Body of pancreas (tissue), 4 donors: Measurements from ENCODE around the gene SCAP. TPM values are rescaled to one million over a fixed set of nuclear protein-coding genes. Genes with fewer than 3 reads are reported as not detected.

Experiments
- ATAC-seq: fragments of 150-250 bp; one replicate; pipeline ENCODE4 v1.9.1; 2016
- DNase-seq, 4 donors: peaks; one replicate each; pipeline ENCODE4 v3.0.0-alpha.2; 2019
- H3K27ac ChIP-seq, 4 donors: fragments of 200-600 bp; sonication (generic); 1 replicate in 3 of 4; 2 replicates in 1 of 4; pipeline versions ENCODE4 v1.5.1 to v1.6.1; 2016 to 2019; ENCODE audit warnings: mild to moderate bottlenecking in 1 of 4, mixed read lengths in 1 of 4, moderate library complexity in 1 of 4
- H3K27me3 ChIP-seq, 2 donors: fragments of 200-600 bp; sonication (generic); one replicate each; pipeline ENCODE4 v1.6.0; 2016; ENCODE audit warnings: mild to moderate bottlenecking in 1 of 2
- H3K36me3 ChIP-seq, 2 donors: fragments of 200-600 bp; sonication (generic); replicated peaks in 1 of 2; 2 replicates each; pipeline ENCODE4 v1.5.1; 2016; ENCODE audit warnings: low read depth in 2 of 2; ENCODE audit not compliant: insufficient read depth in 1 of 2
- H3K4me1 ChIP-seq: fragments of 200-600 bp; sonication (generic); one replicate; pipeline ENCODE4 v1.6.0; 2016
- H3K4me3 ChIP-seq, 2 donors: fragments of 200-600 bp; sonication (generic); 1 replicate in 1 of 2; 2 replicates in 1 of 2; pipeline ENCODE4 v1.5.1; 2016 to 2019
- H3K9me3 ChIP-seq, 3 donors: fragments of 200-600 bp; sonication (generic); 1 replicate in 2 of 3; 2 replicates in 1 of 3; pipeline ENCODE4 v1.5.1; 2016
- POLR2A ChIP-seq, 3 donors: fragments of 450-650 bp; IDR thresholded peaks; one replicate each; pipeline ENCODE4 v1.6.1; 2016; ENCODE audit warnings: antibody characterized with exemption in 3 of 3, mild to moderate bottlenecking in 2 of 3
- WGBS, 2 donors: methylation state at CpG; one replicate each; pipeline ENCODE4 v1.1.5; 2017; 5-methylcytosine and 5-hydroxymethylcytosine counted together
- intact Hi-C: fragments of 100-400 bp; cut with DNase I; formaldehyde crosslinking; loops from one replicate; pipeline ENCODE4 v1.15.1; 2023
- total RNA-seq, 2 donors: library from RNA; depleted of rRNA; stranded (reverse); fragments of >200 nt; gene quantifications; one replicate each; pipeline ENCODE4 v1.1.0, GENCODE V29; 2016
- TF ChIP-seq, protein P1 (sequence below), 7 experiments: fragments of 450-650 bp in 4 of 7; fragments of 200-600 bp in 3 of 7; sonication (generic) in 3 of 7; IDR thresholded peaks; one replicate each; pipeline ENCODE4 v1.5.1; 2016 to 2019; ENCODE audit warnings: antibody characterized with exemption in 7 of 7

SCAP gene
- 100 to 1,000 TPM in 1 of 2 donors, 10 to 100 TPM in 1; 56.6 to 122 TPM for total RNA-seq

DNA sequence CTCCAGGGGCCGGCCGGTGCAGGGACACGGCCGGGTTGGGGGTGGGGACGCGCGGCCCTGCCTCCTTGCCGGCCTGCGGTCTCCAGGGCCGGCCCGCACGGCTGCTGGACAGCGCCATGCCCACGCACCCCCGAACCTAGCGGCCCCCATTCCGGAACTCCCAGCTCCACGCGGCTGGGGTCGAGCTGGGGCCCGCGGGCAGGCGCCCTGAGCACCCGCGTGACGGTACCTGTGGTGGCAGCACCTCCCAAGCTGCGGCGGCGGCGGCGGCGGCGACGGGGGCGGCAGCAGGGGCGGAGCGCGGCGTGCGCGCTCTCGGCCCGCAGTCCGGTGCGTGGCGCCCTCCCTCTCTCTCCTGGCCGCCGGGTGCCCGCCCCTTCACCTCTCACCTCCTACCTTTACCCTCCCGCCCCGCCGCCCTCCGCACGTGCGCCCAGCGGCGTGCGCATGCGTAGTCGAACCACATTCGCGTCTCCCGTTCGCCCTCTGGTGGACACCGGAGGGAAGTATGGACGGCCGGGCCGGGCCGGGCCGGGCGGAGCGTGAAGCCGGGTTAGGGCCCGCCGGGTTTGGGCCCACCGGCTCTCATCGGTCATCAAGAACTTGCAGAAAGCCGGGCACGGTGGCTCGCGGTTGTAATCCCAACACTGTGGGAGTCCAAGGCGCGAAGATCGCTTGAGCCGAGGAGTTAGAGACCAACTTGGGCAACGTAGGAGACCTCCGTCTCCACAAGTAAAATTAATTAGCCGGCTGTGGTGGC, at the start of gene SCAP:
TSS of gene SCAP (minus strand) at position 372 of the 760 bp plus-strand sequence. CDS start 32,948 bp downstream, outside the sequence.
- ATAC-seq (peak; percentile 98), DNase-seq (peak; percentile 96 to 97 (median 97))
- H3K27ac ChIP-seq = peak within 1 kb of the TSS; percentile 69 to 88 (median 80)
- peak; percentile 20 to 77 (median 67) for TF ChIP-seq POLR2A (IDR thresholded peaks at IDR 0.05)
- TF ChIP-seq, protein P1, sequence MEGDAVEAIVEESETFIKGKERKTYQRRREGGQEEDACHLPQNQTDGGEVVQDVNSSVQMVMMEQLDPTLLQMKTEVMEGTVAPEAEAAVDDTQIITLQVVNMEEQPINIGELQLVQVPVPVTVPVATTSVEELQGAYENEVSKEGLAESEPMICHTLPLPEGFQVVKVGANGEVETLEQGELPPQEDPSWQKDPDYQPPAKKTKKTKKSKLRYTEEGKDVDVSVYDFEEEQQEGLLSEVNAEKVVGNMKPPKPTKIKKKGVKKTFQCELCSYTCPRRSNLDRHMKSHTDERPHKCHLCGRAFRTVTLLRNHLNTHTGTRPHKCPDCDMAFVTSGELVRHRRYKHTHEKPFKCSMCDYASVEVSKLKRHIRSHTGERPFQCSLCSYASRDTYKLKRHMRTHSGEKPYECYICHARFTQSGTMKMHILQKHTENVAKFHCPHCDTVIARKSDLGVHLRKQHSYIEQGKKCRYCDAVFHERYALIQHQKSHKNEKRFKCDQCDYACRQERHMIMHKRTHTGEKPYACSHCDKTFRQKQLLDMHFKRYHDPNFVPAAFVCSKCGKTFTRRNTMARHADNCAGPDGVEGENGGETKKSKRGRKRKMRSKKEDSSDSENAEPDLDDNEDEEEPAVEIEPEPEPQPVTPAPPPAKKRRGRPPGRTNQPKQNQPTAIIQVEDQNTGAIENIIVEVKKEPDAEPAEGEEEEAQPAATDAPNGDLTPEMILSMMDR (IDR thresholded peaks at IDR 0.05) = peak; percentile 89 to 99 (median 94)
- H3K9me3 ChIP-seq = no peaks in the 10 kb centered on the region
- H3K4me1 ChIP-seq = peaks cover 31% of the 10 kb centered on the region
- intact Hi-C loops = loop anchor here (5.0 kb wide), 1 partner anchor 53 kb away; no protein-coding TSS in a partner anchor
- H3K4me3 ChIP-seq = peak within 1 kb of the TSS; percentile 87
- H3K36me3 ChIP-seq = no peaks in the 10 kb centered on the region
- H3K27me3 ChIP-seq = no peaks in the 10 kb centered on the region
- WGBS, 2 donors = 2 to 21% methylated on average over 8 to 65 of the region's 88 CpGs

DNA sequence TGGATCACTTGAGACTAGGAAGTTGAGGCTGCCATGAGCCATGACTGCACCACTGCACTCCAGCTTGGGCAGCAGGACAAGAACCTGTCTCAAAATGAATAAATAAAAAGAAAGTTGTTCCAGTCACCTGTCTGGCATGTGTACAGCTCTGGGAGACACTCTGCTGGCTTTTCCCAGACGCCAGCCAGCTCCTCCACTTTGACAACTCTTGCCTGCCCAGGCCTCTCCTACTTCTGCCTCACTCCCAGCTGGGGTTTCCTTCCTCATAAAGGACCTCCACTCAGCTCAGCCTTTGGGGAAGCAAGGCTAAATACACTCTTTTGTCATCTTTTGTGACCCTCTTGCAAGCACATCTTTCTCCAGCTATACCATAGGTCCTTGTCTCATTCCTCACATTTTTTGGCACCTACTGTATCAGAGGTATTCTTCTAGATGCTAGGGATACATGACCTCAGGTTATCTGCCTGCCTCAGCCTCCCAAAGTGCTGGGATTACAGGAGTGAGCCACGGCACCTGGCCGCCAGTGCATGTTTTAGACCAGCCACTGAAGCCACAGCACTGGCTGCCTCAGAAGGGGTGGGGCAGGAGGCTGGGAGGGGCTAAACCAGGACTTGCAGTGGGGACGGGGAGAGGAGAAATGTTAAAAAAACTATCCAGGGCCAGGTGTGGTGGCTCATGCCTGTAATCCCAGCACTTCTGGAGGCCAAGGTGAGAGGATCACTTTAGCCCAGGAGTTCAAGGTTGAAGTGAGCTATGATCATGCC, 47.8 kb upstream of the SCAP start:
- Histone ChIP-seq H3K4me1 (peaks cover 5% of the 10 kb centered on the region), H3K27me3 (no peaks in the 10 kb centered on the region), H3K27ac (no peak overlapping the region), H3K9me3 (no peaks in the 10 kb centered on the region), H3K36me3 (no peaks in the 10 kb centered on the region), H3K4me3 (no peak overlapping the region)
- DNase-seq = no peak
- intact Hi-C loops = loop anchor here (5.0 kb wide), 1 partner anchor 264 kb away; no protein-coding TSS in a partner anchor
- ATAC-seq = no peak
- 32 to 54% methylated on average over 3 to 4 of the region's 4 CpGs for WGBS, 2 donors
- no peak for TF ChIP-seq POLR2A (IDR thresholded peaks at IDR 0.05)
- TF ChIP-seq, protein P1 (IDR thresholded peaks at IDR 0.05) = no peak

DNA sequence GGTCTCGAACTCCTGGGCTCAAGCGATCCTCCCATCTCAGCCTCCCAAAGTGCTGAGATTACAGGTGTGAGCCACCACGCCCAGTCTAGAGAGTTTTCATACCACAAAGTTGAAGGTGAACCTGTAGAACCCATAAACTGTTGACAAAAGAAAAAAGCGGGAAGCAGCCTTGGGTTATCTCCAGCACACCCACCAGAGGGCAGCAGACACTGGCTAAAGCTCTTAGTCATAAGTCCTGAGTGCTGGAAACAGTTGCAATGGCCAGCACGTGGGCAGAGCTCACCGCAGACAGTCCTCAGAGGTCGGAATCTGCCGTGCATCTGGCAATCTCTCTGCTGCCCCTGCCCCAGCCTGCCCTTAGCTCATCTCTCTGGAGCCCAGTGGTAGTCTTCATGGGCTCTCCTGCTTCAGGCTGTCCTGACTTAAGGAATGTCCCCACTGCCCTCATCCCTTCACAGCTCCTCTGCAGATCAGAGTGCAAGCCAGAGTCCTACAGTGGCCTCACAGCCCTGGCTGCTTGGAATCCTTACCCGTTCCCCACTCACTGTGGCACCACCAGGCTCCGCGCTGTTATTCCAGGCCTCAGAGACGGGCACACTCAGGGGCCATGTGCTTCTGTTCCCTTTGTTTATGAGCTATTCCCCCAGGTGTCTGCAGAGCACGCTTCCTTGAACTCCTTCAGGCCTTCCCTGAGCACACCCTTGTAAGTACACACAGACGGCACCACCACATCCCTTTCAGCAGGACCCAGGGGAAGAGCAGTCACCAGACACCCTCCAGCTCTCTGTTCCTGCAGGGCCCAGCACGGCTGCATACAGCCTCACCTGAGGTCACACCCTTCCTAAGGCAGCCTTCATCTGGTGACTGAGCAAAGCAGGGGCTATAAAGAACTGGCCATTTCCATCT, 46.6 kb upstream of the SCAP start:
- peak; percentile 94 for ATAC-seq
- 35 to 36% methylated on average over 13 to 15 of the region's 15 CpGs for WGBS, 2 donors

DNA sequence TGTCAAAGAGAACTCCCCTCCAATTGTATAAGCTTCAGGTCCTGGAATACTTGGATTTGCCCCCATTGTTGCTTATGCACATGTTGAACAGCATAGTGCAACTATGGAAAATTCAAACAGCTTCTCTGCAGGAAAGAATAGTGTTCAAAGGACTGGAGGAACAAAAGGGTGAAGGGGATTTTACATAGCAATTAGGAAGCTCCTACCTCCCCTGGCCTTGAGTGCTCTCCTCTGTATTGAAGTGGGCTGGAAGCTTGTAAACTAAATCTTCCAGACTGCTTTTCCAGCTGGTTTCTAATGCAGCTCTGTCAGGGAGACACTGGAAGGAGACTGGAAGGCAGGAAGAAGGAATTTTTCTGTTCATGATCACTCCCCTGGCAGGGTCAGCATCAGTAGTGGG, 45.0 kb upstream of the SCAP start:
- Histone ChIP-seq H3K27ac (no peak overlapping the region), H3K9me3 (no peaks in the 10 kb centered on the region), H3K4me1 (peaks cover 11% of the 10 kb centered on the region), H3K36me3 (no peaks in the 10 kb centered on the region), H3K4me3 (no peak overlapping the region), H3K27me3 (no peaks in the 10 kb centered on the region)
- intact Hi-C loops = loop anchor here (5.0 kb wide), 1 partner anchor 267 kb away; no protein-coding TSS in a partner anchor
- TF ChIP-seq, protein P1 (IDR thresholded peaks at IDR 0.05) = no peak
- TF ChIP-seq POLR2A (IDR thresholded peaks at IDR 0.05) = no peak
- no peak for DNase-seq
- no peak for ATAC-seq

More for the DNA sequence above, 46.6 kb upstream of the SCAP start:
- peak; percentile 85 to 88 (median 86) for DNase-seq
- Histone ChIP-seq H3K36me3 (no peaks in the 10 kb centered on the region), H3K9me3 (no peaks in the 10 kb centered on the region), H3K27me3 (no peaks in the 10 kb centered on the region), H3K4me3 (no peak overlapping the region), H3K4me1 (peaks cover 5% of the 10 kb centered on the region), H3K27ac (no peak overlapping the region)
- intact Hi-C loops = loop anchor here (5.0 kb wide), 1 partner anchor 265 kb away; no protein-coding TSS in a partner anchor
- TF ChIP-seq POLR2A (IDR thresholded peaks at IDR 0.05) = no peak
- TF ChIP-seq, protein P1 (IDR thresholded peaks at IDR 0.05) = peak; percentile 73 to 97 (median 96)
